GM12875 (cell line): ENCODE measurements around the gene NTSR2.

Experiments used
- H3K4me3 ChIP-seq: one replicate; pipeline ENCODE4 v1.5.1; 2011; ENCODE audit warnings: low read depth, low read length, control low read depth
- CTCF ChIP-seq: IDR thresholded peaks from 2 replicates; pipeline ENCODE4 v1.5.1; 2011; ENCODE audit warnings: low read depth, mild to moderate bottlenecking, control low read depth, inconsistent platforms, low read length, moderate library complexity, borderline replicate concordance; ENCODE audit not compliant: insufficient read depth

NTSR2 gene

GRCh38 chr2:11672407-11672806 lies 2.4 kb upstream of the NTSR2 start:
- TF ChIP-seq CTCF = no peak
- no peak overlapping the region for H3K4me3 ChIP-seq

DNA sequence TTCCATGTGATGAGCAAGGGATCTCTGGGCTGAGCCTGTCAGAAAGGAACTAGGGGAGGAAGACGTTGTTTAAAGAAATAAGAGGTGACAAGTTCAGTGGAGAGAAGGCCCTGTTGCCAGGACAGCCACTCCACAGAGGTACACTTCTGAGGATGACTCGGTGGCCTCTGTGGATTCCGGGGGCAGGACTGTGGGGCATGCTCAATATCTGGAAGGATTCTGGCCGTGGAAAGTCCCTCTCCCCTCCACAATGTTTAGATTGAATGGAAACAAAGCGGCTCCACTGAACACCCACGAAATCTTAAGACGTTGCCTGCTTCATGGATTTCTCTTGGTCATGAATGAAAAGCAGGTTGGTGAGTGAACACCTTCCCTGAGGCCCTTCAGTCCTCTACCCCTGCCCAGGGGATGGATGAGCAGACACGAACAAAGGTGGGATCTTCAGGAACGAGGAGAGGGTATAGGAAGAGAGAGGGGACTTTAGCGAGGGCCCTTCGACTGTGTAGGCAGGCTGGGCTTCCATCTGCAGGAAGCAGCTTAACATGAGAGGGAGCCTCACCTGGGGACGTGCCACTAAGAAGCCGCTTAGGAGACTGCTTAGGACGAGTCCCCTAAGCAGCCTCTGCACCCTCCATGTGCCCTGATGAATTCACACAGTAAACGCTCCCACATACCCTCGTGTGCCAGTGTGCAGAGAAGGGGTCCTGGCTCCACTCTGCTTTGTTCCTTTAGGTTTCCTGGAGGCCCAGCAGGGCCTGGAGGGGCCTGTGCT lies 1.9 kb downstream of the NTSR2 start:
- TF ChIP-seq CTCF = no peak
- no peak overlapping the region for H3K4me3 ChIP-seq

DNA sequence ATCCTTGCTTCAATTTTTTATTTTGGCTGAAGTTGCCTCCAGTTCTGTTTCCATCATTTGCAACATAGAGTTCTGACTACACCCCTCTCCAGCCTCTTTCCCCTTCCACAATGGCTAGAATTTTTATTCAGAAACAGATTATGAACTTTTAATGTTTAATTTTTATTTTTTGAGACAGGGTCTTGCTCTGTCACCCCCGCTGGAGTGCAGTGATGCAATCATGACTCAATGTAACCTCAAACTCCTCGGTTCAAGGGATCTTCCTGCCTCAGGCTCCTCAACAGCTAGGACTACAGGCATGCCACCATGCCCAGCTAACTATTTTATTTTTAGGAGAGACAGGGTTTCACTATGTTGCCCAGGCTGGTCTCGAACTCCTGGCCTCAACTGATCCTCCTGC lies 2.8 kb downstream of the NTSR2 start:
- no peak for TF ChIP-seq CTCF
- H3K4me3 ChIP-seq = no peak overlapping the region

- no peak overlapping the region for H3K4me3 ChIP-seq
- no peak for TF ChIP-seq CTCF
These were observed 4.3 kb downstream of the NTSR2 start for GRCh38 chr2:11665510-11666362.

DNA sequence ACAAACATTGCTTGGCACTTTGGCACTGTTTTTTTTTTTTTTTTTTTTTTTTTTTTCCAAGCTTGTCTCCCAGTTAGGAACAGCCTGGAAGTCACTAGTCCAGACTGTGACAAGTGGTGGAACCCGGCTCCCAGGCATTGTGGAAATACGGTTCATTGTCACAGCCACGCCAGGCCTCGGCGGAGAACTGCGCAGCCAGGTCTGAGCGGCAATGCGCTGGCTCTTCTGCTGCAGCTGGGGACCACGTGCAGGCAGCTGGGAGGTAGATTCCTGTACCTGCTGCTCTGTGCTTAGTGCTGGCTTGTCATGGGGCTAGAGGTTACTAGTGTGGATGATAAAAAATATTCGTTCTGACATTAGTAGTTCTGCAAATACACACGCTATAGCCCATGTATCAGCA lies 5.0 kb downstream of the NTSR2 start:
- no peak for TF ChIP-seq CTCF
- no peak overlapping the region for H3K4me3 ChIP-seq

DNA sequence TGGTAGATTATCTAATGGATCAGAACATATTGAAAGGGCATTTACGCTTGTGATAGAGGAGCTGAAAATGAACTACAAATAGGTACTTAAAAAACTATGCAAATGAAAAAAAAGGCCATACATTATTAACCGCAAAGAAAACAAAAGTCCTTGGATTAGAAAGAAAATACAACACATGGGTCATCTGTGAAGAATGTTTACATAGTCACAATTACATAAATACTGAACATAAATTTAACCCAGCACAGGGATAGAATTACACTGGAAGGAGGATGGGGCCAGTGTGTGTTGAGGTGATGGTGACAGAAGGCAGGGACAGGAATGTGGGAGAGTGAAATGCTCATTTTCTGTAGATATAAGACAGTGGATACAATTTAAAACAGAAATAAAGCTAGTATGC lies 6.6 kb downstream of the NTSR2 start:
- TF ChIP-seq CTCF = no peak
- no peak overlapping the region for H3K4me3 ChIP-seq
